ENCODE results near the gene ROR2.
"Not testable (repeated sequence)": the region's sequence is repeated elsewhere in the genome, so short reads cannot be mapped to it uniquely, and the experiment has no call there.

The ROR2 gene

GRCh38 chr9:91975254-91975653, 25.2 kb upstream of the ROR2 start:
- H3K4me2 ChIP-seq (ENCODE audit: insufficient read depth, low read length, poor library complexity, severe bottlenecking); H3K9ac ChIP-seq (ENCODE audit: low read depth, low read length, poor library complexity); H3K79me1 ChIP-seq (ENCODE audit: low read depth, low read length); H3K9me3 ChIP-seq (replicated peaks in 1 of 2; ENCODE audit: control insufficient read depth in 2 of 2, insufficient read depth in 1 of 2, low read depth in 1 of 2, low read length in 2 of 2); H3K4me3 ChIP-seq (ENCODE audit: low read length in 2 of 2); H4K91ac ChIP-seq (ENCODE audit: low read depth, low read length, poor library complexity); H2BK5ac ChIP-seq (ENCODE audit: low read length); H3K23ac ChIP-seq (ENCODE audit: low read depth, low read length, poor library complexity); H2AFZ ChIP-seq (ENCODE audit: low read length); H2AK5ac ChIP-seq (ENCODE audit: low read depth, low read length); H3K36me3 ChIP-seq (replicated peaks in 1 of 2; ENCODE audit: control insufficient read depth in 2 of 2, insufficient read depth in 2 of 2, low read length in 2 of 2); H4K8ac ChIP-seq (ENCODE audit: low read depth, low read length); H2BK15ac ChIP-seq (ENCODE audit: low read length); H3K14ac ChIP-seq (ENCODE audit: low read length); H3K18ac ChIP-seq (ENCODE audit: low read length); H2BK12ac ChIP-seq (ENCODE audit: low read length); H2BK120ac ChIP-seq (ENCODE audit: low read depth, low read length); H3K4ac ChIP-seq (ENCODE audit: low read length); DNase-seq (ENCODE audit: low spot score); H3K4me1 ChIP-seq (ENCODE audit: control insufficient read depth in 2 of 2, insufficient read depth in 1 of 2, low read depth in 1 of 2, low read length in 2 of 2); H3K27ac ChIP-seq (replicated peaks; ENCODE audit: low read length); H3K27me3 ChIP-seq (ENCODE audit: control insufficient read depth in 3 of 3, insufficient read depth in 3 of 3, low read depth in 1 of 3, low read length in 3 of 3): not testable (repeated sequence)
- no CpG with 5 or more reads among the region's 2 CpGs for WGBS, 2 donors (ENCODE audit: extremely low coverage in 2 of 2, insufficient read length in 2 of 2, insufficient replicate concordance in 1 of 2)

- no peak overlapping the region for H2AK5ac ChIP-seq (ENCODE audit: low read depth, low read length)
- no peak overlapping the region for H2BK15ac ChIP-seq (ENCODE audit: low read length)
- H2BK5ac ChIP-seq (ENCODE audit: low read length), result no peak overlapping the region
- no peak overlapping the region for H3K27ac ChIP-seq (replicated peaks; ENCODE audit: low read length)
- H3K18ac ChIP-seq (ENCODE audit: low read length), result no peak overlapping the region
- no peaks in the 10 kb centered on the region for H3K36me3 ChIP-seq (replicated peaks in 1 of 2; ENCODE audit: control insufficient read depth in 2 of 2, insufficient read depth in 2 of 2, low read length in 2 of 2)
- no peaks in the 10 kb centered on the region for H3K4me1 ChIP-seq (ENCODE audit: control insufficient read depth in 2 of 2, insufficient read depth in 1 of 2, low read depth in 1 of 2, low read length in 2 of 2)
- no peak overlapping the region for H3K9ac ChIP-seq (ENCODE audit: low read depth, low read length, poor library complexity)
- no peak overlapping the region for H2BK12ac ChIP-seq (ENCODE audit: low read length)
- no peak overlapping the region for H3K4ac ChIP-seq (ENCODE audit: low read length)
- no peak for DNase-seq (ENCODE audit: low spot score)
- H4K91ac ChIP-seq (ENCODE audit: low read depth, low read length, poor library complexity), result no peak overlapping the region
- H3K9me3 ChIP-seq (replicated peaks in 1 of 2; ENCODE audit: control insufficient read depth in 2 of 2, insufficient read depth in 1 of 2, low read depth in 1 of 2, low read length in 2 of 2), result no peaks in the 10 kb centered on the region
- H2AFZ ChIP-seq (ENCODE audit: low read length), result no peak overlapping the region
- no peak overlapping the region for H3K4me3 ChIP-seq (ENCODE audit: low read length in 2 of 2)
- no peak overlapping the region for H4K8ac ChIP-seq (ENCODE audit: low read depth, low read length)
- H3K4me2 ChIP-seq (ENCODE audit: insufficient read depth, low read length, poor library complexity, severe bottlenecking), result no peak overlapping the region
- no peak overlapping the region for H3K14ac ChIP-seq (ENCODE audit: low read length)
- H3K27me3 ChIP-seq (ENCODE audit: control insufficient read depth in 3 of 3, insufficient read depth in 3 of 3, low read depth in 1 of 3, low read length in 3 of 3), result peaks cover 0 to 7% (median 0%) of the 10 kb centered on the region in 3 experiments
- WGBS, 2 donors (ENCODE audit: extremely low coverage in 2 of 2, insufficient read length in 2 of 2, insufficient replicate concordance in 1 of 2), result no CpG with 5 or more reads among the region's 2 CpGs
- no peak overlapping the region for H3K23ac ChIP-seq (ENCODE audit: low read depth, low read length, poor library complexity)
- H2BK120ac ChIP-seq (ENCODE audit: low read depth, low read length), result no peak overlapping the region
- no peaks in the 10 kb centered on the region for H3K79me1 ChIP-seq (ENCODE audit: low read depth, low read length)
These were observed 22.7 kb upstream of the ROR2 start for GRCh38 chr9:91972711-91973110.

GRCh38 chr9:91972076-91972626, 22.1 kb upstream of the ROR2 start:
- H2BK120ac ChIP-seq (ENCODE audit: low read depth, low read length), result no peak overlapping the region
- H2BK15ac ChIP-seq (ENCODE audit: low read length), result no peak overlapping the region
- no peaks in the 10 kb centered on the region for H3K4me1 ChIP-seq (ENCODE audit: control insufficient read depth in 2 of 2, insufficient read depth in 1 of 2, low read depth in 1 of 2, low read length in 2 of 2)
- peaks cover 0 to 11% (median 0%) of the 10 kb centered on the region in 3 experiments for H3K27me3 ChIP-seq (ENCODE audit: control insufficient read depth in 3 of 3, insufficient read depth in 3 of 3, low read depth in 1 of 3, low read length in 3 of 3)
- no peak overlapping the region for H3K9ac ChIP-seq (ENCODE audit: low read depth, low read length, poor library complexity)
- no peaks in the 10 kb centered on the region for H3K79me1 ChIP-seq (ENCODE audit: low read depth, low read length)
- WGBS, 2 donors (ENCODE audit: extremely low coverage in 2 of 2, insufficient read length in 2 of 2, insufficient replicate concordance in 1 of 2), result no CpG with 5 or more reads among the region's 4 CpGs
- no peak overlapping the region for H4K8ac ChIP-seq (ENCODE audit: low read depth, low read length)
- no peak for DNase-seq (ENCODE audit: low spot score)
- H3K4ac ChIP-seq (ENCODE audit: low read length), result no peak overlapping the region
- no peaks in the 10 kb centered on the region for H3K9me3 ChIP-seq (replicated peaks in 1 of 2; ENCODE audit: control insufficient read depth in 2 of 2, insufficient read depth in 1 of 2, low read depth in 1 of 2, low read length in 2 of 2)
- H2BK12ac ChIP-seq (ENCODE audit: low read length), result no peak overlapping the region
- no peak overlapping the region for H2AK5ac ChIP-seq (ENCODE audit: low read depth, low read length)
- no peak overlapping the region for H2BK5ac ChIP-seq (ENCODE audit: low read length)
- no peak overlapping the region for H3K18ac ChIP-seq (ENCODE audit: low read length)
- no peak overlapping the region for H2AFZ ChIP-seq (ENCODE audit: low read length)
- H3K36me3 ChIP-seq (replicated peaks in 1 of 2; ENCODE audit: control insufficient read depth in 2 of 2, insufficient read depth in 2 of 2, low read length in 2 of 2), result no peaks in the 10 kb centered on the region
- H3K4me3 ChIP-seq (ENCODE audit: low read length in 2 of 2), result no peak overlapping the region
- H4K91ac ChIP-seq (ENCODE audit: low read depth, low read length, poor library complexity), result no peak overlapping the region
- H3K14ac ChIP-seq (ENCODE audit: low read length), result no peak overlapping the region
- no peak overlapping the region for H3K4me2 ChIP-seq (ENCODE audit: insufficient read depth, low read length, poor library complexity, severe bottlenecking)
- no peak overlapping the region for H3K23ac ChIP-seq (ENCODE audit: low read depth, low read length, poor library complexity)
- no peak overlapping the region for H3K27ac ChIP-seq (replicated peaks; ENCODE audit: low read length)

GRCh38 chr9:91967259-91967658, 17.2 kb upstream of the ROR2 start:
- H2AFZ ChIP-seq (ENCODE audit: low read length), result no peak overlapping the region
- no peak for DNase-seq (ENCODE audit: low spot score)

More at GRCh38 chr9:91967259-91967658, 17.2 kb upstream of the ROR2 start:
- Histone ChIP-seq H2BK120ac (ENCODE audit: low read depth, low read length) (no peak overlapping the region), H3K36me3 (replicated peaks in 1 of 2; ENCODE audit: control insufficient read depth in 2 of 2, insufficient read depth in 2 of 2, low read length in 2 of 2) (no peaks in the 10 kb centered on the region), H3K4me3 (ENCODE audit: low read length in 2 of 2) (no peak overlapping the region), H2AK5ac (ENCODE audit: low read depth, low read length) (no peak overlapping the region), H3K9ac (ENCODE audit: low read depth, low read length, poor library complexity) (no peak overlapping the region), H3K9me3 (replicated peaks in 1 of 2; ENCODE audit: control insufficient read depth in 2 of 2, insufficient read depth in 1 of 2, low read depth in 1 of 2, low read length in 2 of 2) (peaks cover 2 to 10% of the 10 kb centered on the region in 2 donors), H4K91ac (ENCODE audit: low read depth, low read length, poor library complexity) (no peak overlapping the region), H3K4me1 (ENCODE audit: control insufficient read depth in 2 of 2, insufficient read depth in 1 of 2, low read depth in 1 of 2, low read length in 2 of 2) (no peaks in the 10 kb centered on the region), H2BK15ac (ENCODE audit: low read length) (no peak overlapping the region), H3K14ac (ENCODE audit: low read length) (no peak overlapping the region), H3K4ac (ENCODE audit: low read length) (no peak overlapping the region), H4K8ac (ENCODE audit: low read depth, low read length) (no peak overlapping the region), H3K18ac (ENCODE audit: low read length) (no peak overlapping the region), H3K4me2 (ENCODE audit: insufficient read depth, low read length, poor library complexity, severe bottlenecking) (no peak overlapping the region), H3K23ac (ENCODE audit: low read depth, low read length, poor library complexity) (no peak overlapping the region), H3K79me1 (ENCODE audit: low read depth, low read length) (no peaks in the 10 kb centered on the region), H2BK5ac (ENCODE audit: low read length) (no peak overlapping the region), H3K27me3 (ENCODE audit: control insufficient read depth in 3 of 3, insufficient read depth in 3 of 3, low read depth in 1 of 3, low read length in 3 of 3) (peaks cover 0 to 7% (median 3%) of the 10 kb centered on the region in 3 experiments), H3K27ac (replicated peaks; ENCODE audit: low read length) (no peak overlapping the region), H2BK12ac (ENCODE audit: low read length) (no peak overlapping the region)
- WGBS, 2 donors (ENCODE audit: extremely low coverage in 2 of 2, insufficient read length in 2 of 2, insufficient replicate concordance in 1 of 2), result no CpG with 5 or more reads among the region's 3 CpGs
